Measurements from ENCODE around the gene ZSWIM7. TPM values are rescaled to one million over a fixed set of nuclear protein-coding genes. Genes with fewer than 3 reads are reported as not detected.

The ZSWIM7 gene
- total and polyA plus RNA-seq, 3 donors from 2014 or later = 17.0 to 36.2 (median 20.1) TPM

DNA sequence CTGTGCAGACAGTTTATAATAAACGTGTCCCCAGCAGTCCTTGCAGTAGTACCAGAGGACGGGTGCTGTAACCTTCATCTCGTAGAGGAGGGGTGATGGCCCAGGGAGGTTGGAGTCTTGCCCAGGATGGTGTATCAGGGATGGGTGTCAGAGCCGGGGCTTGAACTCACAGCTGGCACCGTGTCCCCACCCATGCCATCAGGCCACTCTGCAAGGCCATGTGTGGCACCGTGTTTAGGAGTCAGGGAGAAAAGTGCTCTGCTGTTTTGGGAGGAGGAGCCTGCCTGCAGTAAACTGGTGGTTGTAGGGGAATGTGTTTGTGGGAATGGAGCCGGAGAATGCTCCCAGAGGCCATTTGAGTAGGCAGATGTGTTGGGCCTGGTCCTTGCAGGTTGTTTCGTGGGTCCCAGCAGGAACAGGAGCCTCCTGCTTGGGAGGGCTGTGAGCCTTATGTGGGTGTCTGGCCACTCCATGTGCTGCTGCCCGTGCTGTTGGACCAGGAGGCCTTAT lies 52.8 kb downstream of the ZSWIM7 start:
- intact Hi-C loops (cut with DNase I; ENCODE audit: low total_unique reads) = no loop called here
- Histone ChIP-seq H3K36me3 (ENCODE audit: low read depth, missing control alignments) (no peaks in the 10 kb centered on the region), H3K27me3 (no peaks in the 10 kb centered on the region), H3K4me3 (no peak overlapping the region), H3K9me3 (no peaks in the 10 kb centered on the region), H3K4me1 (peaks cover 5% of the 10 kb centered on the region), H3K27ac (no peak overlapping the region)
- DNase-seq = no peak
- no peak for TF ChIP-seq POLR2A (IDR thresholded peaks at IDR 0.05)
- no peak for TF ChIP-seq CTCF (IDR thresholded peaks at IDR 0.05)
- WGBS, 2 donors = 75% methylated on average over 9 of the region's 9 CpGs

- no peak for TF ChIP-seq CTCF (IDR thresholded peaks at IDR 0.05)
- no peak for TF ChIP-seq POLR2A (IDR thresholded peaks at IDR 0.05)
- Histone ChIP-seq H3K27me3 (no peaks in the 10 kb centered on the region), H3K36me3 (ENCODE audit: low read depth, missing control alignments) (no peaks in the 10 kb centered on the region), H3K27ac (no peak overlapping the region), H3K4me3 (peak overlapping the region; percentile 52 to 64), H3K9me3 (no peaks in the 10 kb centered on the region), H3K4me1 (peaks cover 5% of the 10 kb centered on the region)
- no peak for DNase-seq
- 0 to 2% methylated on average over 2 to 62 of the region's 64 CpGs for WGBS, 2 donors
- intact Hi-C loops (cut with DNase I; ENCODE audit: low total_unique reads) = no loop called here
Measured at GRCh38 chr17:15945527-15946191, 53.8 kb downstream of the ZSWIM7 start.

GRCh38 chr17:15944759-15945526 lies 54.6 kb downstream of the ZSWIM7 start, which contains the start of gene ADORA2B:
Gene ADORA2B, plus strand, starts transcription at chr17:15945130. Its CDS starts 119 bp downstream, at chr17:15945249.
- no peak within 1 kb of the TSS for H3K27ac ChIP-seq
- TF ChIP-seq CTCF (IDR thresholded peaks at IDR 0.05) = peak in 1 of 3 experiments; percentile 20
- no peak for TF ChIP-seq POLR2A (IDR thresholded peaks at IDR 0.05)

DNA sequence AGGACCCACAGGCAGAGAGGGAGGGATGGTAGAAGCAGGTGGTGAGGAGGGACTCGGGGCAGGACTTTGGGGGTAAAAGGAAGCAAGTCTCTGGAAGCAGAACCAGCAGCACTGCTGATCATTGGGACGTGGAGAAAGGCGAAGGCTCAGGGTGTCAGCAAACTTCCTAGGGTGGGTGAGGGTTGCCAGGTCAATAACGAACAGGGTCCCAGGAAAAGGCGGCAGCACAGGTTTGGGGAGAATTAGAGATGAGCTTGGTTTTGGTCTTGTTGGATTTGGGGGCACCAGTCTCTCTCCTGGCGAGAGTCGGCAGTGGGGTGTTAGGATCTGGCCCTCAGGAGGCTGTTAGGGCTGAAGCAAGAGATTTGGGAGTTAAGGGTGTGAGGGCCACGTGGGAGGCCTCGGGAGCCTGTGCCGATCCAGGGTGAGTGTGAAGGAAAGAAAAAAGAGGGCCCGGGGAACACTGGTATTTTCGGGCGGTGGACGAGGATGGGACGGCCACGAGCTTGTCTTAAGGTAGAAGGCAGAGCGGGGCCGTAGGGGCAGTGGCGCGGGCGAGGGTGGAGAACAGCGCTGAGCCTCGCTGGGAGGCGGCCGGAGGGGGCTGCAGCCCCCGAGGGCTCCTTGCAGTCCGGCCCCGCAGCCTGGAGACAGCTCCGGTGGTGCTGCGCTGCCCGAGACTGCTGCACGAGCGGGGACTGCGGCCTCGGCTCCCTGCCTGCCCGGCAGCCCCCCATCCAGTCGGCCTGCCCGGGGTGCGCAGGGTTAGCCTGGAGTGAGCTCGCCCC lies 55.3 kb downstream of the ZSWIM7 start:
- Histone ChIP-seq H3K4me1 (peaks cover 5% of the 10 kb centered on the region), H3K36me3 (ENCODE audit: low read depth, missing control alignments) (no peaks in the 10 kb centered on the region), H3K27ac (no peak overlapping the region), H3K4me3 (peak overlapping the region; percentile 52 to 64), H3K27me3 (no peaks in the 10 kb centered on the region), H3K9me3 (no peaks in the 10 kb centered on the region)
- no peak for DNase-seq
- intact Hi-C loops (cut with DNase I; ENCODE audit: low total_unique reads) = no loop called here
- 12 to 22% methylated on average over 23 to 40 of the region's 40 CpGs for WGBS, 2 donors
- no peak for TF ChIP-seq CTCF (IDR thresholded peaks at IDR 0.05)
- no peak for TF ChIP-seq POLR2A (IDR thresholded peaks at IDR 0.05)

More at GRCh38 chr17:15944759-15945526, 54.6 kb downstream of the ZSWIM7 start, which contains the start of gene ADORA2B:
- Histone ChIP-seq H3K36me3 (ENCODE audit: low read depth, missing control alignments) (no peaks in the 10 kb centered on the region), H3K27me3 (no peaks in the 10 kb centered on the region), H3K4me1 (peaks cover 5% of the 10 kb centered on the region), H3K4me3 (peak within 1 kb of the TSS; percentile 52 to 64), H3K9me3 (no peaks in the 10 kb centered on the region)
- peak; percentile 54 for DNase-seq
- intact Hi-C loops (cut with DNase I; ENCODE audit: low total_unique reads) = no loop called here
- WGBS, 2 donors = 0% methylated on average over 8 to 44 of the region's 88 CpGs

All from testis (tissue), 3 donors.